HEK293 (cell line): Measurements from ENCODE around the gene RCN2.

ENCODE experiments used
- CTCF ChIA-PET: fragments of 350-600 bp; formaldehyde crosslinking; extraction: SDS; loops from one replicate; lab custom pipeline; 2021; ENCODE audit warnings: antibody characterized with exemption; lab: Yijun Ruan, JAX
- POLR2A ChIA-PET: fragments of 300-600 bp; formaldehyde crosslinking; extraction: SDS; loops from one replicate; lab custom pipeline; 2020; ENCODE audit warnings: antibody characterized with exemption, inconsistent platforms; lab: Yijun Ruan, JAX
- H3K27ac ChIP-seq: fragments of 200-500 bp; sonication (Bioruptor generic); 2 replicates; pipeline ENCODE4 v1.5.1; 2014; ENCODE audit warnings: low read depth, low read length, control low read depth, inconsistent platforms; ENCODE audit errors: extremely low read depth
- H3K36me3 ChIP-seq, 2 experiments: fragments of 200-500 bp in 1 of 2; sonication (Bioruptor generic) in 1 of 2; 1 replicate in 1 of 2; 2 replicates in 1 of 2; pipeline ENCODE4 v1.5.1; 2014 to 2017; ENCODE audit warnings: inconsistent platforms in 2 of 2, low read length in 2 of 2; ENCODE audit not compliant: control insufficient read depth in 2 of 2, insufficient read depth in 1 of 2
- H3K4me1 ChIP-seq: fragments of 200-500 bp; sonication (Bioruptor generic); 2 replicates; pipeline ENCODE4 v1.5.1; 2014; ENCODE audit warnings: mild to moderate bottlenecking, low read length, inconsistent platforms; ENCODE audit not compliant: control insufficient read depth, insufficient read depth
- H3K4me3 ChIP-seq: 2 replicates; pipeline ENCODE4 v1.5.1; 2011; ENCODE audit warnings: low read depth, mild to moderate bottlenecking, control low read depth, low read length, moderate library complexity
- H3K9me3 ChIP-seq: fragments of 200-500 bp; sonication (Bioruptor generic); 2 replicates; pipeline ENCODE4 v1.5.1; 2014; ENCODE audit warnings: low read depth, low read length, inconsistent platforms; ENCODE audit not compliant: control insufficient read depth, insufficient read depth
- AEBP2 ChIP-seq: fragments of 450-650 bp; formaldehyde crosslinking; IDR thresholded peaks from 2 replicates; pipeline ENCODE4 v1.5.1; 2016; ENCODE audit warnings: missing biosample characterization, missing genetic modification characterization, borderline replicate concordance
- REST ChIP-seq: fragments of 450-650 bp; formaldehyde crosslinking; IDR thresholded peaks from 2 replicates; pipeline ENCODE4 v1.5.1; 2016; ENCODE audit warnings: missing biosample characterization, missing genetic modification characterization
- ZNF112 ChIP-seq: fragments of 450-650 bp; formaldehyde crosslinking; IDR thresholded peaks from 2 replicates; pipeline ENCODE4 v1.5.0; 2017; ENCODE audit warnings: missing biosample characterization, missing genetic modification characterization
- ZNF16 ChIP-seq: fragments of 450-650 bp; formaldehyde crosslinking; IDR thresholded peaks from 2 replicates; pipeline ENCODE4 v1.5.1; 2016; ENCODE audit warnings: low read depth, missing biosample characterization, missing genetic modification characterization
- ZNF24 ChIP-seq: fragments of 450-650 bp; formaldehyde crosslinking; IDR thresholded peaks from 2 replicates; pipeline ENCODE4 v1.5.1; 2016; ENCODE audit warnings: missing biosample characterization, missing genetic modification characterization
- ZNF26 ChIP-seq: fragments of 450-650 bp; formaldehyde crosslinking; IDR thresholded peaks from 2 replicates; pipeline ENCODE4 v1.5.1; 2016; ENCODE audit warnings: missing biosample characterization, missing genetic modification characterization
- ZNF280C ChIP-seq: fragments of 450-650 bp; formaldehyde crosslinking; IDR thresholded peaks from 2 replicates; pipeline ENCODE4 v1.5.1; 2016; ENCODE audit warnings: missing biosample characterization, missing genetic modification characterization
- ZNF324 ChIP-seq: fragments of 450-650 bp; formaldehyde crosslinking; IDR thresholded peaks from 2 replicates; pipeline ENCODE4 v1.5.1; 2016; ENCODE audit warnings: missing biosample characterization, missing genetic modification characterization
- ZNF510 ChIP-seq: fragments of 450-650 bp; formaldehyde crosslinking; IDR thresholded peaks from 2 replicates; pipeline ENCODE4 v1.5.1; 2018; ENCODE audit warnings: mild to moderate bottlenecking, missing genetic modification characterization, missing biosample characterization; ENCODE audit not compliant: insufficient replicate concordance
- ZNF670 ChIP-seq: fragments of 450-650 bp; formaldehyde crosslinking; IDR thresholded peaks from 2 replicates; pipeline ENCODE4 v1.5.1; 2016; ENCODE audit warnings: missing biosample characterization, missing genetic modification characterization, low read depth
- ZNF677 ChIP-seq: fragments of 450-650 bp; IDR thresholded peaks from 2 replicates; pipeline ENCODE4 v1.5.0; 2018; ENCODE audit warnings: missing biosample characterization, mild to moderate bottlenecking, missing genetic modification characterization, moderate library complexity
- ZNF776 ChIP-seq: fragments of 450-650 bp; formaldehyde crosslinking; IDR thresholded peaks from 2 replicates; pipeline ENCODE4 v1.5.0; 2017; ENCODE audit warnings: missing biosample characterization, missing genetic modification characterization, borderline replicate concordance

RCN2 gene

GRCh38 chr15:76996076-76996525 lies 64.6 kb downstream of the RCN2 start (continued):
- TF ChIP-seq ZNF112 (tag by site-specific recombination) (no peak), ZNF280C (tag by site-specific recombination) (no peak), AEBP2 (tag by site-specific recombination) (no peak), ZNF670 (no peak)

GRCh38 chr15:76996526-76997401 lies 65.2 kb downstream of the RCN2 start:
- Histone ChIP-seq H3K4me3 (no peak overlapping the region), H3K27ac (no peak overlapping the region), H3K4me1 (no peaks in the 10 kb centered on the region), H3K9me3 (no peaks in the 10 kb centered on the region), H3K36me3 (no peaks in the 10 kb centered on the region)
- CTCF ChIA-PET = no interaction called here
- POLR2A ChIA-PET = interaction anchor here (0.7 kb wide), 1 partner anchor 65 kb away, joined by 3 read pairs; the partner anchor contains the start of gene RCN2
- TF ChIP-seq ZNF510 (no peak), AEBP2 (tag by site-specific recombination) (no peak), ZNF16 (tag by site-specific recombination) (no peak), ZNF26 (tag by site-specific recombination) (no peak), ZNF24 (tag by site-specific recombination) (no peak), ZNF776 (no peak), REST (tag by site-specific recombination) (no peak), ZNF324 (no peak), ZNF677 (tag by site-specific recombination) (no peak)
